Stimulated activated CD4-positive, alpha-beta T cell treated with anti-CD3 and anti-CD28 coated beads, TNF-alpha, amount 100 ng/mL, for 48 hours (primary cell): ENCODE measurements around the gene EBF3.

Source experiments
- DNase-seq, 3 donors: peaks; one replicate each; pipeline ENCODE4 v3.0.0-alpha.2; 2020; ENCODE audit warnings: low read depth in 3 of 3

The EBF3 gene

GRCh38 chr10:129799942-129800341 lies 164.1 kb downstream of the EBF3 start:
- no peak for DNase-seq

GRCh38 chr10:129796710-129797420 lies 167.2 kb downstream of the EBF3 start:
- no peak for DNase-seq

DNA sequence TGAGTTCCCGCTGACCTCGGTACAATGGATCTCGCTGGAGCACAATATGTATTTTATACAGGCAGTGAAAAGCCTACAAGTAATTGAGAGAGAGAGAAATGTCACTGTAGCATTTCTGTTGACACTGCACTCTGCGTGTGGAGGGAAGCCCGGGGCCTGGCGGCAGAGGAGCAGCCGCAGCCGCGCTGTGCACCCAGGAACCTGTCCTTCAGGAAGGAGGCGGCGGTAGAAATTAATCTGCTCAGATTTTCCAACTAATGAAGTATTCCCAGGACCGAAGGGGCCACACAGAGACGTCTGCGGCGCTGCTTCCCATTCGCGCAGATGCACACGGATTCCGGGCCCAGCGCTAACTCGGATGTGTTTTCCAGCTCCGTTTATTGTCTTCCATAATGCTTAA lies 170.1 kb downstream of the EBF3 start:
- no peak for DNase-seq

DNA sequence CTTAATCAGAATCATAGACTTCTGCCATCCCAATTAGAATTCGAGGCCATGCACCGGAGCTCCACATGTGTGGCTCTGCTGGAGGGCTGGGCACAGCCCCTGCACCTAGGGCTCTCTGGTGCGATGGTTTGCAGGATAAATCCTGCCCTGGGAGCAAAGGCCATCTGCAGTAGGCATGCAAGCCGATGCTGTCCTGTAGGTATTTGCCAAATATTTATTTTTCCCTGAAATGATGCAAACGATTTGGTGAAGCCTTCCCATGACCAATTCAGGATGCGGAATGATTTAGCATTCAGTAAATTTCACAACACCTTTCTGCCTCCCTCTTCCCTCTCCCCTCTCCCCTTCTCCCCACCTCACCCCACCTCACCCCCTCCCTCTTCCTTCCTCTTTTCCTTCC lies 170.6 kb downstream of the EBF3 start:
- DNase-seq = no peak

- DNase-seq = no peak
Observed at GRCh38 chr10:129792864-129793263, 171.2 kb downstream of the EBF3 start.

GRCh38 chr10:129792141-129792540 lies 171.9 kb downstream of the EBF3 start:
- no peak for DNase-seq

GRCh38 chr10:129790715-129791446 lies 173.2 kb downstream of the EBF3 start:
- no peak for DNase-seq

- DNase-seq = no peak
Observed at GRCh38 chr10:129788215-129788614, 175.9 kb downstream of the EBF3 start.

- DNase-seq = no peak
Observed at GRCh38 chr10:129787557-129787956, 176.5 kb downstream of the EBF3 start.

DNA sequence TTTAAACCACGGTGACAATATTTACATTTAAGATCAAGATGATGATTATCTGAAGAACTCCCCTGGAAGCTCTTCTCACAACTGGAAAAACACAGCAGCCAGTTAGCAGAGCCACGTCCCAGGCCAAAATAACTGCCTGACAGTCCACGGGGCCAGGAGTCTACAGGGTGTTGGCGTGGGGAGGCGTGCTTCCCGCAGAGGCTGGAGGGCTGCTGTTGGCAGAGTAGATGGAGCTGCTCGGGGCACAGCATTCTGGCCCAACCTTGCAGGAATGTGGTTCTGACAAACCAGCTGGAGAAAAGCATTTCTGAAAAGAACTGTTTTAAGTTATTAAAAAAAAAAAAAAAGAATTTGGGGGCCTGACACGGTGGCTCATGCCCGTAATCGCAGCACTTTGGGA lies 177.9 kb downstream of the EBF3 start:
- no peak for DNase-seq

DNA sequence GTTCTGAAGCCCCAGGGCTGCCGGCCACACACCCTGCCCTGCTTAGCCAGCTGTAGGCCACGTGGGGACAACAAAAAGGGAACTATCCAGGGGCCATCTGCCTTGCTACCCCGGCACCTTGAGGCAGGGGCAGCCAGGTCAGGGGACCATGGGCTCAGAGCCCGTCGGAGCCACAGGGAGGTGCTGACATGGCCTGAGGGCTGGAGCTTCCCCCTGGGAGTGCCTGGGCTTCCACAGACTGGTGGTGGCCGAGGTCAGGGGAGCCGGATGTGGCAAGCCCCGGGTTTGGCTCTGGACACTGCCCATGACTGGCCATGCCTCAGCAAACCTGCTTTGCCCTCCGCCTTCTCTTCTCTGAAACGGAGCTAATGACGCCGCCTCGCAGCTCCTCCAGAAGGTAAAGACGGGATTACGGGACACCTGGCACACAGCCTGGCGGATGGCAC lies 178.5 kb downstream of the EBF3 start:
- no peak for DNase-seq
